Liver (tissue), 9 donors: ENCODE results near the gene CYP8B1. TPM values are rescaled to one million over a fixed set of nuclear protein-coding genes. Genes with fewer than 3 reads are reported as not detected.
A peak's percentile ranks its signal among the peaks of the same experiment; 100 is the strongest.

ENCODE experiments used
- DNase-seq: peaks from one replicate; pipeline ENCODE4 v3.0.0-alpha.2; 2017; ENCODE audit warnings: low spot score
- H3K27ac ChIP-seq, 2 donors: one replicate each; pipeline ENCODE4 v1.7.0; 2013; ENCODE audit warnings: inconsistent platforms in 2 of 2, low read length in 2 of 2, control low read depth in 1 of 2, low read depth in 1 of 2, mild to moderate bottlenecking in 1 of 2
- H3K27me3 ChIP-seq, 4 donors: one replicate each; pipeline versions ENCODE4 v1.6.1 to v1.7.0; 2013; ENCODE audit warnings: low read length in 3 of 4, inconsistent platforms in 1 of 4, mild to moderate bottlenecking in 1 of 4, moderate library complexity in 1 of 4; ENCODE audit not compliant: control insufficient read depth in 4 of 4, insufficient read depth in 4 of 4
- H3K36me3 ChIP-seq, 4 donors: one replicate each; pipeline versions ENCODE4 v1.6.1 to v1.7.0; 2013; ENCODE audit warnings: low read length in 3 of 4, mild to moderate bottlenecking in 3 of 4, low read depth in 1 of 4, moderate library complexity in 1 of 4; ENCODE audit not compliant: control insufficient read depth in 4 of 4, insufficient read depth in 3 of 4
- H3K4me1 ChIP-seq, 4 donors: one replicate each; pipeline versions ENCODE4 v1.6.1 to v1.7.0; 2013; ENCODE audit warnings: low read length in 3 of 4, mild to moderate bottlenecking in 3 of 4, moderate library complexity in 1 of 4; ENCODE audit not compliant: control insufficient read depth in 4 of 4, insufficient read depth in 4 of 4
- H3K4me3 ChIP-seq, 3 donors: one replicate each; pipeline versions ENCODE4 v1.6.1 to v1.7.0; 2013; ENCODE audit warnings: low read length in 3 of 3, control low read depth in 1 of 3, low read depth in 1 of 3, mild to moderate bottlenecking in 1 of 3
- H3K9ac ChIP-seq, 2 donors: one replicate each; pipeline ENCODE4 v1.7.0; 2013; ENCODE audit warnings: low read length in 2 of 2, mild to moderate bottlenecking in 2 of 2, moderate library complexity in 2 of 2, control low read depth in 1 of 2, low read depth in 1 of 2
- H3K9me3 ChIP-seq, 4 donors: one replicate each; pipeline versions ENCODE4 v1.6.1 to v1.7.0; 2013; ENCODE audit warnings: low read length in 3 of 4; ENCODE audit not compliant: control insufficient read depth in 4 of 4
- ATF3 ChIP-seq: IDR thresholded peaks from 2 replicates; pipeline ENCODE4 v1.6.1; 2016; ENCODE audit warnings: antibody characterized with exemption
- EGR1 ChIP-seq, 2 donors: IDR thresholded peaks; 2 replicates each; pipeline ENCODE4 v1.6.1; 2016 to 2018; ENCODE audit warnings: antibody characterized with exemption in 2 of 2, low read depth in 2 of 2
- FOXA1 ChIP-seq: IDR thresholded peaks from 2 replicates; pipeline ENCODE4 v1.6.1; 2016; ENCODE audit warnings: antibody characterized with exemption
- FOXA2 ChIP-seq: IDR thresholded peaks from 2 replicates; pipeline ENCODE4 v1.6.1; 2016; ENCODE audit warnings: antibody characterized with exemption
- GABPA ChIP-seq, 2 donors: IDR thresholded peaks in 1 of 2; conservative IDR thresholded peaks in 1 of 2; 2 replicates each; pipeline ENCODE4 v1.6.1; 2016; ENCODE audit warnings: antibody characterized with exemption in 2 of 2, mild to moderate bottlenecking in 1 of 2, moderate library complexity in 1 of 2
- HNF4A ChIP-seq, 2 donors: conservative IDR thresholded peaks; 2 replicates each; pipeline ENCODE4 v1.6.1; 2016; ENCODE audit warnings: antibody characterized with exemption in 2 of 2, mild to moderate bottlenecking in 2 of 2
- HNF4G ChIP-seq: IDR thresholded peaks from 2 replicates; pipeline ENCODE4 v1.6.1; 2016; ENCODE audit warnings: antibody characterized with exemption
- JUND ChIP-seq, 2 donors: IDR thresholded peaks; 2 replicates each; pipeline ENCODE4 v1.6.1; 2016; ENCODE audit warnings: antibody characterized with exemption in 2 of 2
- NR2F2 ChIP-seq: IDR thresholded peaks from 2 replicates; pipeline ENCODE4 v1.6.1; 2016; ENCODE audit warnings: antibody characterized with exemption
- RAD21 ChIP-seq, 2 donors: IDR thresholded peaks; 2 replicates each; pipeline ENCODE4 v1.6.1; 2016; ENCODE audit warnings: antibody characterized with exemption in 2 of 2, mild to moderate bottlenecking in 2 of 2
- RXRA ChIP-seq, 2 donors: IDR thresholded peaks; 2 replicates each; pipeline ENCODE4 v1.6.1; 2017 to 2018; ENCODE audit warnings: antibody characterized with exemption in 2 of 2, mild to moderate bottlenecking in 1 of 2
- SP1 ChIP-seq: IDR thresholded peaks from 2 replicates; pipeline ENCODE4 v1.6.1; 2018; ENCODE audit warnings: antibody characterized with exemption, mild to moderate bottlenecking
- TAF1 ChIP-seq: conservative IDR thresholded peaks from 2 replicates; pipeline ENCODE4 v1.6.1; 2016; ENCODE audit warnings: antibody characterized with exemption, mild to moderate bottlenecking
- YY1 ChIP-seq: IDR thresholded peaks from 2 replicates; pipeline ENCODE4 v1.6.1; 2016; ENCODE audit warnings: antibody characterized with exemption, mild to moderate bottlenecking
- WGBS: extraction: QIAGEN DNeasy Blood & Tissue Kit; methylation state at CpG from one replicate; pipeline ENCODE4 v1.1.7; 2013; 5-methylcytosine and 5-hydroxymethylcytosine counted together
- polyA plus RNA-seq, 2 donors: library from polyadenylated mRNA; stranded (reverse) in 1 of 2; unstranded in 1 of 2; fragments of 200-250 nt in 1 of 2; fragments of >200 nt in 1 of 2; fragmentation: Nextera tagmentation in 1 of 2; extraction: Ambion mirVana in 1 of 2; gene quantifications; one replicate each; pipeline versions ENCODE4 v1.2.1 to v1.2.3, GENCODE V29; 2013 to 2015
- total RNA-seq, 2 donors: library from RNA; depleted of rRNA; stranded (reverse); fragments of >200 nt; gene quantifications; one replicate each; pipeline ENCODE4 v1.2.3, GENCODE V29; 2014
- TF ChIP-seq, protein P1 (sequence below): IDR thresholded peaks from 2 replicates; pipeline ENCODE4 v1.6.1; 2016; ENCODE audit warnings: antibody characterized with exemption, mild to moderate bottlenecking
- TF ChIP-seq, protein P2 (sequence below): IDR thresholded peaks from 2 replicates; pipeline ENCODE4 v1.6.1; 2016; ENCODE audit warnings: antibody characterized with exemption
- TF ChIP-seq, protein P3 (sequence below): fragments of 150-350 bp; IDR thresholded peaks from 2 replicates; pipeline ENCODE4 v1.5.1; 2017; ENCODE audit warnings: improper control_type of control experiment, low read depth, low read length; ENCODE audit not compliant: missing input control
- TF ChIP-seq, protein P4 (sequence below): IDR thresholded peaks from 2 replicates; pipeline ENCODE4 v1.6.1; 2016; ENCODE audit warnings: antibody characterized with exemption
- donor health status: healthy.
- donor health status: healthy.
- donor health status: healthy.
- donor health status: healthy.
- donor health status: healthy.

The CYP8B1 gene
- total and polyA plus RNA-seq, 4 donors = 21.2 to 490 (median 223) TPM

- TF ChIP-seq, protein P1, sequence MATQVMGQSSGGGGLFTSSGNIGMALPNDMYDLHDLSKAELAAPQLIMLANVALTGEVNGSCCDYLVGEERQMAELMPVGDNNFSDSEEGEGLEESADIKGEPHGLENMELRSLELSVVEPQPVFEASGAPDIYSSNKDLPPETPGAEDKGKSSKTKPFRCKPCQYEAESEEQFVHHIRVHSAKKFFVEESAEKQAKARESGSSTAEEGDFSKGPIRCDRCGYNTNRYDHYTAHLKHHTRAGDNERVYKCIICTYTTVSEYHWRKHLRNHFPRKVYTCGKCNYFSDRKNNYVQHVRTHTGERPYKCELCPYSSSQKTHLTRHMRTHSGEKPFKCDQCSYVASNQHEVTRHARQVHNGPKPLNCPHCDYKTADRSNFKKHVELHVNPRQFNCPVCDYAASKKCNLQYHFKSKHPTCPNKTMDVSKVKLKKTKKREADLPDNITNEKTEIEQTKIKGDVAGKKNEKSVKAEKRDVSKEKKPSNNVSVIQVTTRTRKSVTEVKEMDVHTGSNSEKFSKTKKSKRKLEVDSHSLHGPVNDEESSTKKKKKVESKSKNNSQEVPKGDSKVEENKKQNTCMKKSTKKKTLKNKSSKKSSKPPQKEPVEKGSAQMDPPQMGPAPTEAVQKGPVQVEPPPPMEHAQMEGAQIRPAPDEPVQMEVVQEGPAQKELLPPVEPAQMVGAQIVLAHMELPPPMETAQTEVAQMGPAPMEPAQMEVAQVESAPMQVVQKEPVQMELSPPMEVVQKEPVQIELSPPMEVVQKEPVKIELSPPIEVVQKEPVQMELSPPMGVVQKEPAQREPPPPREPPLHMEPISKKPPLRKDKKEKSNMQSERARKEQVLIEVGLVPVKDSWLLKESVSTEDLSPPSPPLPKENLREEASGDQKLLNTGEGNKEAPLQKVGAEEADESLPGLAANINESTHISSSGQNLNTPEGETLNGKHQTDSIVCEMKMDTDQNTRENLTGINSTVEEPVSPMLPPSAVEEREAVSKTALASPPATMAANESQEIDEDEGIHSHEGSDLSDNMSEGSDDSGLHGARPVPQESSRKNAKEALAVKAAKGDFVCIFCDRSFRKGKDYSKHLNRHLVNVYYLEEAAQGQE = no peak
- no peak for TF ChIP-seq HNF4A (conservative IDR thresholded peaks at IDR 0.05)
- TF ChIP-seq ATF3 = no peak
- no peak for TF ChIP-seq SP1
- no peak for TF ChIP-seq FOXA2
- TF ChIP-seq, protein P2, sequence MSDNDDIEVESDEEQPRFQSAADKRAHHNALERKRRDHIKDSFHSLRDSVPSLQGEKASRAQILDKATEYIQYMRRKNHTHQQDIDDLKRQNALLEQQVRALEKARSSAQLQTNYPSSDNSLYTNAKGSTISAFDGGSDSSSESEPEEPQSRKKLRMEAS = no peak
Measured at GRCh38 chr3:42844412-42844713, 31.3 kb downstream of the CYP8B1 start (continued).

DNA sequence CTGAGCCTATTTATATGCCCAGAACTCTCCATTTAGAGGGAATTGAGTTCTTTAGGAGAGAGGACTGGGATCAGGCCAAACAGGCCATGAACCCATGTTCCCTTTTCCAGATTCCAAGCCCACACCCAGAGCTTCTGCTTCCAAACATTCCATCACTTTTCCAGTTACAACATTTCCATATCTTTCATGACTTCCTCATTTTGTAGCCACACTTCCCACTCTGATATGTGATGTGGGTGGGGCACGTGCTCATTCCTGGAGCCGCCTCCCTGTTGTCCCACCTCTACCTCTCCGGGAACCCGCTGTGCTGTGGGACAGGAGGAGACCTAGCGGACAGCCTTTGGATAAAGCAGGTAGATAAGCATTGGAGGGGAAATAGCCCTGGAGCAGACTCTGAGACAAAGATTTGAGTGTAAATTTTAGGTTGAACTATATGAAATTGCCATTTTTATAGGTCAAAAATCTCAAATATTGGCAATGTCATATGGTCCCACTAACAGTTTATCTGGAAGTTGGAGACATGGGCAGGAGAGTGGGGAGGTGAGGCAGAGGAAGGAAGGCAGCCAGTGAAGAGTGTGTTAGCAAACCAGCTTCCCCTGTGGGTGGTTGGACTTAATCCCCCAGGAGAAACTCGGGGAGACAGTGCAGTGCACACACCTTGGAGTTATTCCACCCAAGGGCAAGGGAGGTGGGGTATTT, 31.8 kb downstream of the CYP8B1 start:
- WGBS = 79% methylated on average over 6 of the region's 6 CpGs
- Histone ChIP-seq H3K36me3 (no peaks in the 10 kb centered on the region), H3K27me3 (no peaks in the 10 kb centered on the region), H3K9me3 (no peaks in the 10 kb centered on the region), H3K9ac (peak overlapping the region in 1 of 2 donors; percentile 29), H3K4me1 (peaks cover 19 to 37% (median 27%) of the 10 kb centered on the region in 4 donors), H3K27ac (peak overlapping the region in 1 of 2 donors; percentile 72), H3K4me3 (no peak overlapping the region)
- no peak for DNase-seq
- TF ChIP-seq RXRA (IDR thresholded peaks at IDR 0.05) (peak; percentile 67 to 84), HNF4G (no peak), JUND (IDR thresholded peaks at IDR 0.05) (no peak), HNF4A (conservative IDR thresholded peaks at IDR 0.05) (peak; percentile 26 to 50), FOXA1 (no peak), ATF3 (no peak), EGR1 (IDR thresholded peaks at IDR 0.05; ENCODE audit: low read depth in 2 of 2) (peak; percentile 40 to 66), RAD21 (IDR thresholded peaks at IDR 0.05) (peak in 1 of 2 donors; percentile 23), FOXA2 (no peak), NR2F2 (peak; percentile 97), GABPA (IDR thresholded peaks at IDR 0.05 in 1 of 2, conservative IDR thresholded peaks at IDR 0.05 in 1 of 2) (no peak), SP1 (peak; percentile 85), TAF1 (no peak), YY1 (peak; percentile 42)
- TF ChIP-seq, protein P2 = peak; percentile 25
- TF ChIP-seq, protein P3, sequence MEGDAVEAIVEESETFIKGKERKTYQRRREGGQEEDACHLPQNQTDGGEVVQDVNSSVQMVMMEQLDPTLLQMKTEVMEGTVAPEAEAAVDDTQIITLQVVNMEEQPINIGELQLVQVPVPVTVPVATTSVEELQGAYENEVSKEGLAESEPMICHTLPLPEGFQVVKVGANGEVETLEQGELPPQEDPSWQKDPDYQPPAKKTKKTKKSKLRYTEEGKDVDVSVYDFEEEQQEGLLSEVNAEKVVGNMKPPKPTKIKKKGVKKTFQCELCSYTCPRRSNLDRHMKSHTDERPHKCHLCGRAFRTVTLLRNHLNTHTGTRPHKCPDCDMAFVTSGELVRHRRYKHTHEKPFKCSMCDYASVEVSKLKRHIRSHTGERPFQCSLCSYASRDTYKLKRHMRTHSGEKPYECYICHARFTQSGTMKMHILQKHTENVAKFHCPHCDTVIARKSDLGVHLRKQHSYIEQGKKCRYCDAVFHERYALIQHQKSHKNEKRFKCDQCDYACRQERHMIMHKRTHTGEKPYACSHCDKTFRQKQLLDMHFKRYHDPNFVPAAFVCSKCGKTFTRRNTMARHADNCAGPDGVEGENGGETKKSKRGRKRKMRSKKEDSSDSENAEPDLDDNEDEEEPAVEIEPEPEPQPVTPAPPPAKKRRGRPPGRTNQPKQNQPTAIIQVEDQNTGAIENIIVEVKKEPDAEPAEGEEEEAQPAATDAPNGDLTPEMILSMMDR = no peak
- TF ChIP-seq, protein P4, sequence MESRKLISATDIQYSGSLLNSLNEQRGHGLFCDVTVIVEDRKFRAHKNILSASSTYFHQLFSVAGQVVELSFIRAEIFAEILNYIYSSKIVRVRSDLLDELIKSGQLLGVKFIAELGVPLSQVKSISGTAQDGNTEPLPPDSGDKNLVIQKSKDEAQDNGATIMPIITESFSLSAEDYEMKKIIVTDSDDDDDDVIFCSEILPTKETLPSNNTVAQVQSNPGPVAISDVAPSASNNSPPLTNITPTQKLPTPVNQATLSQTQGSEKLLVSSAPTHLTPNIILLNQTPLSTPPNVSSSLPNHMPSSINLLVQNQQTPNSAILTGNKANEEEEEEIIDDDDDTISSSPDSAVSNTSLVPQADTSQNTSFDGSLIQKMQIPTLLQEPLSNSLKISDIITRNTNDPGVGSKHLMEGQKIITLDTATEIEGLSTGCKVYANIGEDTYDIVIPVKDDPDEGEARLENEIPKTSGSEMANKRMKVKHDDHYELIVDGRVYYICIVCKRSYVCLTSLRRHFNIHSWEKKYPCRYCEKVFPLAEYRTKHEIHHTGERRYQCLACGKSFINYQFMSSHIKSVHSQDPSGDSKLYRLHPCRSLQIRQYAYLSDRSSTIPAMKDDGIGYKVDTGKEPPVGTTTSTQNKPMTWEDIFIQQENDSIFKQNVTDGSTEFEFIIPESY = no peak
- TF ChIP-seq, protein P1 = peak; percentile 76
